Natural killer cell (primary cell): ENCODE results near the gene METTL1. TPM values are rescaled to one million over a fixed set of nuclear protein-coding genes. Genes with fewer than 3 reads are reported as not detected.

Experiments
- ATAC-seq, 3 donors: fragments of 150-1000 bp in 2 of 3; fragments of 200-7000 bp in 1 of 3; cut with Tn5 transposase; 1 replicate in 1 of 3; 2 replicates in 2 of 3; pipeline ENCODE4 v1.10.0; 2021; ENCODE audit warnings: mild to moderate bottlenecking in 2 of 3, moderate library complexity in 2 of 3
- DNase-seq, 2 donors: peaks; one replicate each; pipeline versions ENCODE4 v3.0.0 to v3.0.0-alpha.2; 2013 to 2021; ENCODE audit warnings: mixed read lengths in 1 of 2
- H3K27ac ChIP-seq: one replicate; pipeline ENCODE4 v1.5.1; 2013; ENCODE audit warnings: mild to moderate bottlenecking, low read length
- H3K27me3 ChIP-seq: one replicate; pipeline ENCODE4 v1.6.1; 2013; ENCODE audit warnings: low read length; ENCODE audit not compliant: control insufficient read depth, insufficient read depth
- H3K36me3 ChIP-seq: one replicate; pipeline ENCODE4 v1.6.1; 2013; ENCODE audit warnings: low read length; ENCODE audit not compliant: control insufficient read depth, insufficient read depth
- H3K4me1 ChIP-seq: one replicate; pipeline ENCODE4 v1.6.1; 2013; ENCODE audit warnings: low read length; ENCODE audit not compliant: control insufficient read depth, insufficient read depth
- H3K4me3 ChIP-seq: one replicate; pipeline ENCODE4 v1.5.1; 2013; ENCODE audit warnings: low read length
- H3K9me3 ChIP-seq: one replicate; pipeline ENCODE4 v1.6.1; 2013; ENCODE audit warnings: low read length; ENCODE audit not compliant: control insufficient read depth, insufficient read depth
- H3K27ac Mint-ChIP-seq, 2 donors: one replicate each; pipeline ENCODE4 v1.8.0; 2022; ENCODE audit warnings: mild to moderate bottlenecking in 2 of 2, mixed read lengths in 2 of 2, moderate library complexity in 1 of 2
- H3K27me3 Mint-ChIP-seq, 2 donors: one replicate each; pipeline ENCODE4 v1.8.0; 2022; ENCODE audit warnings: low read depth in 2 of 2, mixed read lengths in 2 of 2
- H3K36me3 Mint-ChIP-seq: one replicate; pipeline ENCODE4 v1.8.0; 2022; ENCODE audit warnings: mixed read lengths
- H3K4me1 Mint-ChIP-seq, 2 donors: one replicate each; pipeline ENCODE4 v1.8.0; 2022; ENCODE audit warnings: mixed read lengths in 2 of 2
- H3K4me3 Mint-ChIP-seq: one replicate; pipeline ENCODE4 v1.8.0; 2022; ENCODE audit warnings: mild to moderate bottlenecking, moderate library complexity, mixed read lengths
- H3K9me3 Mint-ChIP-seq, 2 donors: one replicate each; pipeline ENCODE4 v1.8.0; 2022; ENCODE audit warnings: mixed read lengths in 2 of 2
- CTCF ChIP-seq: fragments of 200-600 bp; IDR thresholded peaks from one replicate; pipeline ENCODE4 v1.8.0; 2022; ENCODE audit warnings: antibody characterized with exemption
- WGBS: methylation state at CpG from one replicate; pipeline ENCODE4 v1.1.7; 2013; ENCODE audit warnings: missing lambda C conversion rate; ENCODE audit not compliant: insufficient coverage; 5-methylcytosine and 5-hydroxymethylcytosine counted together
- intact Hi-C: fragments of 100-400 bp; cut with micrococcal nuclease; formaldehyde crosslinking; loops from one replicate; pipeline ENCODE4 v1.14.2; 2022
- total RNA-seq, 4 donors: library from RNA; stranded (reverse); fragments of 120-200 nt in 1 of 4; gene quantifications; one replicate each; pipeline versions ENCODE4 v1.2.3 to v1.2.4, GENCODE V29; 2013 to 2022

The METTL1 gene
- total RNA-seq, 3 donors from 2014 or later (not counting 1 experiment from before 2014, with no cell fraction given) = 8.0 to 12.5 (median 8.8) TPM

GRCh38 chr12:57739387-57739786, 32.5 kb downstream of the METTL1 start:
- peaks cover 52 to 58% of the 10 kb centered on the region in 2 donors for H3K4me1 Mint-ChIP-seq
- peaks cover 33% of the 10 kb centered on the region for H3K36me3 ChIP-seq
- peaks cover 43% of the 10 kb centered on the region for H3K4me1 ChIP-seq
- peak overlapping the region; percentile 89 for H3K27ac ChIP-seq
- 93% methylated on average over 7 of the region's 7 CpGs for WGBS
- no peak for ATAC-seq
- no peaks in the 10 kb centered on the region for H3K27me3 Mint-ChIP-seq
- no peaks in the 10 kb centered on the region for H3K27me3 ChIP-seq
- peaks cover 6% of the 10 kb centered on the region for H3K36me3 Mint-ChIP-seq
- H3K4me3 Mint-ChIP-seq = peak overlapping the region; percentile 79
- no peak for DNase-seq
- peak overlapping the region; percentile 85 to 93 for H3K27ac Mint-ChIP-seq
- no peak for TF ChIP-seq CTCF
- no peaks in the 10 kb centered on the region for H3K9me3 ChIP-seq
- intact Hi-C loops = no loop called here
- H3K9me3 Mint-ChIP-seq = no peaks in the 10 kb centered on the region
- no peak overlapping the region for H3K4me3 ChIP-seq

GRCh38 chr12:57738661-57739237, 33.2 kb downstream of the METTL1 start, which contains the start of gene AGAP2:
AGAP2 (minus strand) TSS chr12:57738742; CDS start chr12:57738246, 496 bp downstream.
- DNase-seq (no peak), ATAC-seq (no peak)
- Histone ChIP-seq H3K9me3 (no peaks in the 10 kb centered on the region), H3K27me3 (no peaks in the 10 kb centered on the region), H3K27ac (peak within 1 kb of the TSS; percentile 89), H3K4me1 (peaks cover 37% of the 10 kb centered on the region), H3K36me3 (peaks cover 40% of the 10 kb centered on the region), H3K4me3 (no peak within 1 kb of the TSS)
- Mint-ChIP-seq H3K9me3 (no peaks in the 10 kb centered on the region), H3K27me3 (no peaks in the 10 kb centered on the region), H3K36me3 (peaks cover 7% of the 10 kb centered on the region), H3K27ac (peak within 1 kb of the TSS; percentile 85 to 93), H3K4me3 (peak within 1 kb of the TSS; percentile 79), H3K4me1 (peaks cover 48 to 54% of the 10 kb centered on the region in 2 donors)
- TF ChIP-seq CTCF = no peak
- 81% methylated on average over 32 of the region's 36 CpGs for WGBS
- intact Hi-C loops = no loop called here

GRCh38 chr12:57737467-57738460, 34.1 kb downstream of the METTL1 start:
- H3K4me1 ChIP-seq = peaks cover 37% of the 10 kb centered on the region
- TF ChIP-seq CTCF = no peak
- H3K9me3 ChIP-seq = no peaks in the 10 kb centered on the region
- intact Hi-C loops = no loop called here
- H3K9me3 Mint-ChIP-seq = no peaks in the 10 kb centered on the region
- no peak overlapping the region for H3K4me3 ChIP-seq
- H3K4me3 Mint-ChIP-seq = no peak overlapping the region
- no peaks in the 10 kb centered on the region for H3K27me3 ChIP-seq
- no peak overlapping the region for H3K27ac ChIP-seq
- no peak for DNase-seq
- H3K4me1 Mint-ChIP-seq = peaks cover 48 to 54% of the 10 kb centered on the region in 2 donors
- no peaks in the 10 kb centered on the region for H3K27me3 Mint-ChIP-seq
- H3K36me3 Mint-ChIP-seq = peaks cover 7% of the 10 kb centered on the region
- no peak overlapping the region for H3K27ac Mint-ChIP-seq
- peaks cover 50% of the 10 kb centered on the region for H3K36me3 ChIP-seq
- 95% methylated on average over 95 of the region's 110 CpGs for WGBS
- no peak for ATAC-seq
